Measurements from ENCODE around the gene SSTR4.

Gene SSTR4

DNA sequence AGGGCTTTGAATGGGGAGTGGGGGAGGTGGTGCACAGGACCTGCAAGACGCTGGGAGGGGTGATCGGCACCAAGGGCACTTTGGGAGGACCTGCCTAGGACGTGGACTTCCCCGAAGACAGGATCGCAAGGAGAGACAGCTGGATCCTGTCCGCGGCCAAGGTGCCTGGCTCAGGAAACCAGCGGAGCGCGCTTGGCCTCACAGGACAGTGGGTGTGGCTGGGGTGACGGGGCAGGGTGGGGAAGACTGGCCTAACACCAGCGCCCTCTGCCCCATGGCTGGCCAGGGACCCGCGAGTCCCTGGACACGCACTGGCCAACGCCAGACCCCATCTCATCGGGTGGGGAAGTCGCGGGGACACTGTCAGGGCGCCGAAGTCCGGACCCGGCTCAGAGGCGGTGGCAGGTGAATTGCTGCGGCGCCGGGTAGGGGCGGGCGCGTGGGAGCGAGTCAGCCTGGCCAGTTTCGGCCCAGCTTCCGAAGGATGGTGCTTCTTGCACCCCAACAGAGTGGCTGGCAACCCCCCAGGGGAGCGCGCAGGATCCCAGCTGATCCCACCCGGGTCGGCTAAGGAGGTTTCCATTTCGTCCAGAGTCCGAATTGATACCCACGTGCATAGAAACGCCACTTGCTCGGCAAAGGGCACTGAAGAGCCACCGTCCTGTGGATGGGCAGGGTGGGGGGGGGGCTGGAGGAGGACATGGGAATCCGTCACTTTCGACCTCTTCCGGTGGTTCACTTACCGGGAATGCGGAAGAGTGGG, 15.1 kb downstream of the SSTR4 start:
- H3K36me3 ChIP-seq (ENCODE audit: low read depth) = peaks cover 23% of the 10 kb centered on the region
- H3K27me3 ChIP-seq (ENCODE audit: insufficient read depth, poor library complexity, severe bottlenecking) = no peaks in the 10 kb centered on the region
- peak overlapping the region; percentile 42 for H3K4me3 ChIP-seq (ENCODE audit: severe bottlenecking)

DNA sequence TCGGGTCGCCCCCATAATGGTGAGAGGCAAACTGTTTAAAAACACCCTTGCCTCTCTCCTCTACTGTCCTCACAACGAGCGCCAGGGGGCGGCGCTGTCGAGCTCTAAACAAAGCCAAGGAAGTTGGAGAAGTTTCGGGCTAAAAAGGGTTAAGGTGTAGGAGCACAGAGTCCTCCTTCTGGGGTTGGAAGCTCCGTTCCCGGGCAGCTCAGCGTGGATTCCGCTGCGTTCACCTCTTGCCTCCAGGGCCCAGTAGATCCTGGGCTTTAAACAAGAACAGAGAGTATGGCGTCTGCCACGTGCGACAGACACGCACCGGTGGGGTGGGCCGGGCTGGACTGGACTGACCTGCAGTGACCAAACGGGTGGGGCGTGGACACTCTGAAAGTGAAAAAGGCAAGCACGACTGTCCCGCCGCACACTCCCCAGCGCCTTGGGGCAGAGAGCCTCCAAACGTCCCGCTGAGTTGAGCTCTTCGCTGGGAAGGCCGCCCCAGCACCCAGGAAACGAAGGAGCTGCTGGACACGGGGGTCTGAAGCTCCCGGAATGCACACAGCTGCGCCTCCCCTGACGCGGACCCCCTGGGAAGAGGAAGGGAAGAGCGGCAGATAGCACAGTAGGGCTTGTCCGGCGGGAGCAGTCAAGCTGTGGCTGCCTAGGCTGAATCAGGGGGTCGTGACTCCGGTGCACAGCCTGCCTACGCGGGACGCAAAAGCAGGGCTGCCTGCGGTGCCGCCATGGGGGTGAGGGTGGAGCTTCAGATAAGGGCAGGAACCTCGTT, 15.9 kb downstream of the SSTR4 start:
- no peak overlapping the region for H3K4me3 ChIP-seq (ENCODE audit: severe bottlenecking)
- ATAC-seq (ENCODE audit: low read depth) (no peak), DNase-seq (ENCODE audit: low spot score) (no peak)
- TF ChIP-seq, protein P1, sequence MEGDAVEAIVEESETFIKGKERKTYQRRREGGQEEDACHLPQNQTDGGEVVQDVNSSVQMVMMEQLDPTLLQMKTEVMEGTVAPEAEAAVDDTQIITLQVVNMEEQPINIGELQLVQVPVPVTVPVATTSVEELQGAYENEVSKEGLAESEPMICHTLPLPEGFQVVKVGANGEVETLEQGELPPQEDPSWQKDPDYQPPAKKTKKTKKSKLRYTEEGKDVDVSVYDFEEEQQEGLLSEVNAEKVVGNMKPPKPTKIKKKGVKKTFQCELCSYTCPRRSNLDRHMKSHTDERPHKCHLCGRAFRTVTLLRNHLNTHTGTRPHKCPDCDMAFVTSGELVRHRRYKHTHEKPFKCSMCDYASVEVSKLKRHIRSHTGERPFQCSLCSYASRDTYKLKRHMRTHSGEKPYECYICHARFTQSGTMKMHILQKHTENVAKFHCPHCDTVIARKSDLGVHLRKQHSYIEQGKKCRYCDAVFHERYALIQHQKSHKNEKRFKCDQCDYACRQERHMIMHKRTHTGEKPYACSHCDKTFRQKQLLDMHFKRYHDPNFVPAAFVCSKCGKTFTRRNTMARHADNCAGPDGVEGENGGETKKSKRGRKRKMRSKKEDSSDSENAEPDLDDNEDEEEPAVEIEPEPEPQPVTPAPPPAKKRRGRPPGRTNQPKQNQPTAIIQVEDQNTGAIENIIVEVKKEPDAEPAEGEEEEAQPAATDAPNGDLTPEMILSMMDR (IDR thresholded peaks at IDR 0.05; ENCODE audit: poor library complexity, severe bottlenecking) = peak; percentile 62
- H3K4me1 ChIP-seq (ENCODE audit: insufficient read depth, poor library complexity, severe bottlenecking) = peaks cover 12% of the 10 kb centered on the region
- H3K27me3 ChIP-seq (ENCODE audit: insufficient read depth, poor library complexity, severe bottlenecking) = no peaks in the 10 kb centered on the region
- peak overlapping the region; percentile 66 for H3K27ac ChIP-seq (ENCODE audit: poor library complexity, severe bottlenecking)
- peaks cover 15% of the 10 kb centered on the region for H3K36me3 ChIP-seq (ENCODE audit: low read depth)
- H3K9me3 ChIP-seq (ENCODE audit: severe bottlenecking) = no peaks in the 10 kb centered on the region

More for the DNA sequence above, 15.1 kb downstream of the SSTR4 start:
- H3K9me3 ChIP-seq (ENCODE audit: severe bottlenecking) = no peaks in the 10 kb centered on the region
- peak overlapping the region; percentile 66 for H3K27ac ChIP-seq (ENCODE audit: poor library complexity, severe bottlenecking)
- peak; percentile 15 for ATAC-seq (ENCODE audit: low read depth)
- TF ChIP-seq, protein P1 (IDR thresholded peaks at IDR 0.05; ENCODE audit: poor library complexity, severe bottlenecking) = no peak
- H3K4me1 ChIP-seq (ENCODE audit: insufficient read depth, poor library complexity, severe bottlenecking) = peaks cover 20% of the 10 kb centered on the region
- no peak for DNase-seq (ENCODE audit: low spot score)

DNA sequence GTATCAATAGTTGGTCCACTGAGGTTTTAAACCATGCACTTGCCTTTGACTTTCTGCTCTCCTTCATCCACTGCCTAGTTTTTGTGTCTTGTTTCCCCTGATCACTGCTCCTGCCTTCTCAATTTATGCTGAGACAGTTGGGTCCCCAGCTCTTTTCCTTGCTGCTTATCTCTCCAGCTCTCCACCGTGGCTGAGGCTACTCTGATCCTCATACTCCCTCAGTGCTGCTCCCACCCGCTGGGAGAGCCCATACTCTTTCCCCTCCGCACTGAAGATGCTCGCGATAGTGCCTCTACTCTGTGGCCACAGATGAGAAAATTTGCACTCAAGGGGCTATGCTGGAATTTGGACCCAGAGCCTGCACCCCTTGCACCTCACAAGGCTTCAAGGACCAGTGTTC, 17.8 kb downstream of the SSTR4 start:
- ATAC-seq (ENCODE audit: low read depth) (no peak), DNase-seq (ENCODE audit: low spot score) (no peak)
- Histone ChIP-seq H3K4me3 (ENCODE audit: severe bottlenecking) (no peak overlapping the region), H3K27ac (ENCODE audit: poor library complexity, severe bottlenecking) (no peak overlapping the region), H3K27me3 (ENCODE audit: insufficient read depth, poor library complexity, severe bottlenecking) (no peaks in the 10 kb centered on the region), H3K9me3 (ENCODE audit: severe bottlenecking) (no peaks in the 10 kb centered on the region), H3K4me1 (ENCODE audit: insufficient read depth, poor library complexity, severe bottlenecking) (no peaks in the 10 kb centered on the region), H3K36me3 (ENCODE audit: low read depth) (no peaks in the 10 kb centered on the region)
- TF ChIP-seq, protein P1 (IDR thresholded peaks at IDR 0.05; ENCODE audit: poor library complexity, severe bottlenecking) = no peak

DNA sequence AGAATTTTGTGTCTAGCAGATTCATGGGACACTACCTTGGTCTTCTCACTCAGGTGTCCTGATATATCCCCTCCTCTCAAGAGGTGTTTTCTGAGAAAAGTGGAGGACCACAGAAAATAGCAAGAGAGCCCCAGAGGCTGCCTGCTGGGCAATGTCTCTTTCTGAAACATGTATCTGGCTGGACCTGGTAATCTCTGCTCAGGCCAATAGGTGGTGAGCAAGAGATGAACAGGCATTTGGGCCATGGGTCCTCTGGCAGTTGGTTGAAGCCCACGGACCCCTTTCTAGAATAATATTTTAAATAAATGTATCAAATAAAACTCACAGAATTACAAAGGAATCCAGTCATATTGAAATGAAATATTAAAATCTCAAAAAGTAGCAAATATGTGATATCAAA, 23.1 kb downstream of the SSTR4 start:
- Histone ChIP-seq H3K27me3 (ENCODE audit: insufficient read depth, poor library complexity, severe bottlenecking) (no peaks in the 10 kb centered on the region), H3K9me3 (ENCODE audit: severe bottlenecking) (no peaks in the 10 kb centered on the region), H3K27ac (ENCODE audit: poor library complexity, severe bottlenecking) (no peak overlapping the region), H3K36me3 (ENCODE audit: low read depth) (no peaks in the 10 kb centered on the region), H3K4me3 (ENCODE audit: severe bottlenecking) (no peak overlapping the region), H3K4me1 (ENCODE audit: insufficient read depth, poor library complexity, severe bottlenecking) (no peaks in the 10 kb centered on the region)
- ATAC-seq (ENCODE audit: low read depth) (no peak), DNase-seq (ENCODE audit: low spot score) (no peak)
- TF ChIP-seq, protein P1 (IDR thresholded peaks at IDR 0.05; ENCODE audit: poor library complexity, severe bottlenecking) = peak; percentile 19
